WERI-Rb-1 (cell line): ENCODE measurements around the gene TGFBR3.

Experiments used
- DNase-seq: peaks from one replicate; pipeline ENCODE4 v3.0.0-alpha.2; 2020
- H3K27ac ChIP-seq: fragments of 250-450 bp; sonication (Bioruptor Pico); 2 replicates; pipeline ENCODE4 v1.5.1; 2020; ENCODE audit warnings: mild to moderate bottlenecking, moderate library complexity
- H3K27me3 ChIP-seq: fragments of 250-450 bp; sonication (Bioruptor Pico); 2 replicates; pipeline ENCODE4 v1.5.1; 2021; ENCODE audit warnings: mild to moderate bottlenecking, low read depth, moderate library complexity; ENCODE audit not compliant: insufficient read depth, severe bottlenecking
- H3K36me3 ChIP-seq: fragments of 250-450 bp; sonication (Bioruptor Pico); 2 replicates; pipeline ENCODE4 v1.5.1; 2020; ENCODE audit warnings: mild to moderate bottlenecking, moderate library complexity
- H3K4me3 ChIP-seq: 2 replicates; pipeline ENCODE4 v1.5.1; 2011; ENCODE audit warnings: low read depth, mild to moderate bottlenecking, control low read depth, low read length
- H3K9me3 ChIP-seq: fragments of 250-450 bp; sonication (Bioruptor Pico); 2 replicates; pipeline ENCODE4 v1.5.1; 2021; ENCODE audit warnings: mild to moderate bottlenecking, moderate library complexity; ENCODE audit not compliant: severe bottlenecking
- CTCF ChIP-seq: IDR thresholded peaks from 2 replicates; pipeline ENCODE4 v1.5.1; 2011; ENCODE audit warnings: low read depth, mild to moderate bottlenecking, control low read depth, inconsistent platforms, low read length

Gene TGFBR3

GRCh38 chr1:91716339-91716738 is 169.6 kb downstream of the TGFBR3 start:
- Histone ChIP-seq H3K36me3 (no peaks in the 10 kb centered on the region; the same call in 1 of the 2 replicates), H3K27me3 (no peaks in the 10 kb centered on the region), H3K27ac (no peak overlapping the region), H3K4me3 (no peak overlapping the region), H3K9me3 (no peaks in the 10 kb centered on the region)
- no peak for DNase-seq
- TF ChIP-seq CTCF = no peak

GRCh38 chr1:91715416-91716000 is 170.4 kb downstream of the TGFBR3 start:
- no peak overlapping the region for H3K27ac ChIP-seq

GRCh38 chr1:91714867-91715381 is 171.0 kb downstream of the TGFBR3 start:
- Histone ChIP-seq H3K9me3 (no peaks in the 10 kb centered on the region), H3K27me3 (no peaks in the 10 kb centered on the region), H3K27ac (no peak overlapping the region), H3K36me3 (no peaks in the 10 kb centered on the region; the same call in 1 of the 2 replicates), H3K4me3 (no peak overlapping the region)
- TF ChIP-seq CTCF = no peak
- DNase-seq = no peak

More at GRCh38 chr1:91715416-91716000, 170.4 kb downstream of the TGFBR3 start:
- no peak for TF ChIP-seq CTCF
- no peak overlapping the region for H3K4me3 ChIP-seq
- no peak for DNase-seq
- H3K9me3 ChIP-seq = no peaks in the 10 kb centered on the region
- H3K27me3 ChIP-seq = no peaks in the 10 kb centered on the region
- no peaks in the 10 kb centered on the region; the same call in 1 of the 2 replicates for H3K36me3 ChIP-seq

- no peak for TF ChIP-seq CTCF
- H3K4me3 ChIP-seq = no peak overlapping the region
- no peak overlapping the region for H3K27ac ChIP-seq
- no peaks in the 10 kb centered on the region for H3K36me3 ChIP-seq
- H3K27me3 ChIP-seq = no peaks in the 10 kb centered on the region
- DNase-seq = no peak
- H3K9me3 ChIP-seq = no peaks in the 10 kb centered on the region
Measured at GRCh38 chr1:91712981-91713841, 172.7 kb downstream of the TGFBR3 start.

- Histone ChIP-seq H3K27ac (no peak overlapping the region), H3K27me3 (no peaks in the 10 kb centered on the region), H3K36me3 (no peaks in the 10 kb centered on the region), H3K9me3 (no peaks in the 10 kb centered on the region), H3K4me3 (no peak overlapping the region)
- no peak for TF ChIP-seq CTCF
- DNase-seq = no peak
Measured at GRCh38 chr1:91712393-91712792, 173.6 kb downstream of the TGFBR3 start.
